GM12878 (cell line): ENCODE measurements around the gene NEXMIF.
"Not testable (repeated sequence)": the region's sequence is repeated elsewhere in the genome, so short reads cannot be mapped to it uniquely, and the experiment has no call there.

Source experiments
- CTCF ChIP-seq, 3 experiments: IDR thresholded peaks in 2 of 3; conservative IDR thresholded peaks in 1 of 3; 2 replicates each; pipeline ENCODE4 v1.5.1; 2011; ENCODE audit warnings: low read depth in 3 of 3, low read length in 3 of 3, mild to moderate bottlenecking in 3 of 3, control low read depth in 2 of 3, moderate library complexity in 2 of 3, inconsistent platforms in 1 of 3, mixed read lengths in 1 of 3; ENCODE audit not compliant: control insufficient read depth in 2 of 3, insufficient read depth in 1 of 3; ENCODE audit errors: extremely low read depth in 1 of 3
- RAD51 ChIP-seq: fragments of 450-650 bp; IDR thresholded peaks from 2 replicates; pipeline ENCODE4 v1.6.1; 2016; ENCODE audit warnings: moderate library complexity, mild to moderate bottlenecking, inconsistent platforms
- REST ChIP-seq: IDR thresholded peaks from 2 replicates; pipeline ENCODE4 v1.6.1; 2012; ENCODE audit warnings: mild to moderate bottlenecking, low read depth, low read length
- YY1 ChIP-seq: IDR thresholded peaks from 2 replicates; pipeline ENCODE4 v1.6.1; 2011; ENCODE audit warnings: low read depth, mild to moderate bottlenecking, low read length
- ZNF24 ChIP-seq: fragments of 450-650 bp; IDR thresholded peaks from 2 replicates; pipeline ENCODE4 v1.6.1; 2017; ENCODE audit warnings: antibody characterized with exemption, mild to moderate bottlenecking

- TF ChIP-seq ZNF24; CTCF (IDR thresholded peaks at IDR 0.05 in 2 of 3, conservative IDR thresholded peaks at IDR 0.05 in 1 of 3; ENCODE audit: control insufficient read depth in 2 of 3, extremely low read depth in 1 of 3, insufficient read depth in 1 of 3, low read depth in 3 of 3, low read length in 3 of 3); REST; RAD51; YY1: not testable (repeated sequence)
Observed at GRCh38 chrX:74961962-74962361, 36.7 kb upstream of the NEXMIF start.
